ENCODE results near the gene KRT31.
"Not testable (repeated sequence)": the region's sequence is repeated elsewhere in the genome, so short reads cannot be mapped to it uniquely, and the experiment has no call there.

The KRT31 gene

GRCh38 chr17:41417127-41417526, 19.7 kb upstream of the KRT31 start:
- no peak for DNase-seq

- no peak for DNase-seq
These were observed 19.1 kb upstream of the KRT31 start for GRCh38 chr17:41416479-41416878.

- no peak for DNase-seq
These were observed 18.5 kb upstream of the KRT31 start for GRCh38 chr17:41415833-41416335.

GRCh38 chr17:41415411-41415810, 18.0 kb upstream of the KRT31 start:
- no peak for DNase-seq

- no peak for DNase-seq
These were observed 16.6 kb upstream of the KRT31 start for GRCh38 chr17:41413982-41414381.

GRCh38 chr17:41413353-41413957, 16.0 kb upstream of the KRT31 start:
- DNase-seq: no peak

GRCh38 chr17:41411072-41411840, 13.8 kb upstream of the KRT31 start:
- no peak for DNase-seq

- DNase-seq: no peak
These were observed 9.8 kb upstream of the KRT31 start for GRCh38 chr17:41407226-41407625.

GRCh38 chr17:41406205-41406604, 8.8 kb upstream of the KRT31 start:
- DNase-seq: no peak

GRCh38 chr17:41404024-41404671, 6.7 kb upstream of the KRT31 start:
- DNase-seq: peak; percentile 93

GRCh38 chr17:41403404-41404023, 6.1 kb upstream of the KRT31 start:
- no peak for DNase-seq

- no peak for DNase-seq
These were observed 4.8 kb upstream of the KRT31 start for GRCh38 chr17:41402161-41402560.

GRCh38 chr17:41396340-41396739, 1.1 kb downstream of the KRT31 start:
- no peak for DNase-seq

- no peak for DNase-seq
These were observed 1.8 kb downstream of the KRT31 start for GRCh38 chr17:41395611-41396010.

- DNase-seq: not testable (repeated sequence)
These were observed 2.4 kb downstream of the KRT31 start for GRCh38 chr17:41395044-41395443.

GRCh38 chr17:41394254-41394996, 3.0 kb downstream of the KRT31 start:
- DNase-seq: no peak

GRCh38 chr17:41393826-41394225, 3.6 kb downstream of the KRT31 start:
- DNase-seq: no peak

- no peak for DNase-seq
These were observed 4.1 kb downstream of the KRT31 start for GRCh38 chr17:41393294-41393693.

- DNase-seq: no peak
These were observed 5.1 kb downstream of the KRT31 start for GRCh38 chr17:41392278-41392677.

GRCh38 chr17:41391535-41391934, 5.9 kb downstream of the KRT31 start:
- DNase-seq: no peak

- DNase-seq: no peak
These were observed 6.9 kb downstream of the KRT31 start for GRCh38 chr17:41390411-41390938.

- no peak for DNase-seq
These were observed 9.7 kb downstream of the KRT31 start for GRCh38 chr17:41387670-41388069.

GRCh38 chr17:41386227-41386626, 11.2 kb downstream of the KRT31 start:
- no peak for DNase-seq

All from NCI-H2227 treated with DMSO at 0.1 percent for 48 hours (cell line).